DLD1 (cell line): ENCODE data around the gene MEGF9.

Source experiments
- in situ Hi-C: cut with HindIII; loops from 2 replicates; pipeline ENCODE4 v1.10.0; 2017; ENCODE audit warnings: low sequenced_read_pairs

The MEGF9 gene

GRCh38 chr9:120707170-120707569 lies 7.1 kb downstream of the MEGF9 start:
- in situ Hi-C loops, result no loop called here

DNA sequence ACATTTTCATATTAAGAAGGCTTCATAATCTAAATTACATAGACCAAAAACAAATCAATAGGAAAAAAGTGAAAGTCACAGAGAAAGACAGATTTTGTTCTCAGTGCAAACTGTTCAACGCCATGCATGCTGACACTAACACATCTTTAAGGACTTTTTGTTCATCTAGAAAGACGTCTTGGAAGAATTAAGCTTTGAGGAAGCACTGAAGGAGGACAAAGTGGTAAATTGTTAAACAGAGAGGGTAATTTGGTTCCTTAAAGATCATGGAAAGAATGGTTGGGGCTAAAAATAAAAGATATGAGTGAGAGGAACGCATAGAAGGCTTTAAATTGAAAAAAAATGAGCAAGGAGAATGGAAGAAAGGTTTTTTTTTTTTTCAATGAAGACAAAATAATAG lies 9.1 kb downstream of the MEGF9 start:
- in situ Hi-C loops, result no loop called here

- in situ Hi-C loops, result no loop called here
Observed at GRCh38 chr9:120702075-120702474, 12.2 kb downstream of the MEGF9 start.

DNA sequence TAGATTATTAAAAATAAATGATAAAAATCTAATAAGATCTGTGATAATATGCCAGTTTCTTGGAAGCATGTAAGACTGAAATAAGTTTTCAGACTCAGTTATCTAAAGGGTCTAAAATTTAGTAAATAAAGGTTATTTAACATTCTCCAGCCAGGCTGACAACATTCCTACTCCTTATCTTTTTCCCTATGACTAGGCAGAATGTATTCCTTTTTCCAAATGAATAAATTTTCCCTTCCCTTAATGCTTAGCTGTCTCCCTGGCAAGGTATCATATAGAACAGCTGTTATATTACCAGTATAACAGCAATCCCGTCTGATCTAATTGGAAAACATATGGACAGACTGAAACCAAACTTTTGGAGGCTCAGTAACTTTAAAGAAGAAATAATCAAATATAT lies 13.0 kb downstream of the MEGF9 start:
- in situ Hi-C loops, result no loop called here

GRCh38 chr9:120698766-120699165 lies 15.5 kb downstream of the MEGF9 start:
- in situ Hi-C loops, result no loop called here

GRCh38 chr9:120697448-120697847 lies 16.8 kb downstream of the MEGF9 start:
- in situ Hi-C loops, result no loop called here

DNA sequence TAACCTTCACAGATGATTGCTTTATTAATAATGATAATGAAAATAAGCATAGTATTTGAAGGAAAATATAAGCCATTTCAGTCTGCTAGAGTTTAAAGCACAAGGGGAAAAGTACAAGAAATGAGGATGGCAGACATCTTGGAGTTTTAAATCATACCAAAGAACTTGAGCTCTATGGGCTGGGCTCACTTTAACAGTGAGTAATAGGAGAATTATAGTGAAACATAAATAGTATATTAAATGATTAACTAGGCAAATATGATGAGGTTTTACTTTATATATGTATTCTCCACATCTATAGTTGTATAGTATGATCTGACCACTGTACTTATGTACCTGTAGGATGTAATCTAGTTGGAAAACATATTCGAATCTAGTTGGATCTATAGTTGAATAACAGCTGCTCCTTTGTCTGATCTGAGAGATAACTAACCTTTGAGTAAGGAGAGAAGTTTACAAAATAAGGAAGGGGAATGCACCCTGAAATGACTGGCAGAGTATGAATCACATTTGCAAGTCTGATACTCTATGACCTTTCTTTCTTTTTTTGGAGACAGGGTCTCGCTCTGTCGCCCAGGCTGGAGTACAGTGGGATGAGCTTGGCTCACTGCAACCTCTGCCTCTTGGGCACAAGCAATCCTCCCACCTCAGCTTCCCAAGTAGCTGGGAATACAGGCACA lies 17.6 kb downstream of the MEGF9 start:
- in situ Hi-C loops, result no loop called here

- in situ Hi-C loops, result no loop called here
Observed at GRCh38 chr9:120694559-120694958, 19.7 kb downstream of the MEGF9 start.

DNA sequence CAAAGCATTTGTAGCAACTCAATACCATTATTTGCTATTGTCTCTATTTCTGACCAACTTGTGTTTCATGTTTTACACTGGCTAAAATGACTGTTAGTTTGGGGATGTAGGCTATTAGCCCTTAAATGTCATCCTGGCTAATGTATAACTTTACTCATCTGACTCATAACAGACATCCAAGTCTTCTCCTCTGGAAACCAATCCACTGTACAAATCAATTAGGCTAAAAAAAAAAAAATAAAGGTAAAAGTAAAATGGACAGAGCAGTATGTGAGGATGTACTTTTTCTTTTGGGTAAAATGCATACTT lies 20.6 kb downstream of the MEGF9 start:
- in situ Hi-C loops, result no loop called here

DNA sequence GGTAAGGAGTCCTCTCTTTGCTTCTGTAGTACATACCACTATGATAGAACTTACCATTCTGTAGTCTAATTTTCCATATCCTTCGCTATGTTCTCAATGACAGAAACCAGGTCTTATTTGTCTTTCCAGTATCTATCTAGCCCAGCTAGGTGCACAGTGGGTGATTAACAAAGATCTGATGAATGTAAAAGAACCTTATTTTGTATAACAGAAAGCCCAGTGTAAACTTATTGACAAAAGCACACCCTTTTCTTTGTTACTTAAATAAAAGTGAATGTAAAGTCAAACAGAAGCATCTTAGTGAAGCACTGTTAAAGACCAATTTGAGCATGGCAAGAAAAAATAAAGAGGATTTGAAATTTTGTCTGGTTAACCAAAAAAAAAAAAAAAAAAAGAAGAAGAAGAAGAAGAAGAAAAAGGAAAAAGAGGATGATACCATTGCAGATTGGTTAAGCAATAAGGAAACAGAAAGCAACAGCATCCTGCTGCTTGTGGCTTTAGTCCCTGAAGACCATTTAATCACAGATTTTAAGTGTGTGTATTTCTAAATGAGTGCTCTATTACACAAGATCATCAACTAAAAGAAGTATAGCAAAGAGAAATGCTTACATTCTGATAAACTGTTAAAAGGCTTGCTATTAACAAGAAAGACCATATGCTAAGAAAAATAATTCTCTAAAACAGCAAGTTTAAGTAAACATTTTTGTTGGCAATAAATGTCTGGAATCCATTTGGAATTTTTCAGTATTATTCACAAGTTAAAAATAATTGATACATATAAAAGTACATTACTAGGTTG lies 21.2 kb downstream of the MEGF9 start:
- in situ Hi-C loops, result no loop called here

- in situ Hi-C loops, result no loop called here
Observed at GRCh38 chr9:120690372-120690771, 23.9 kb downstream of the MEGF9 start.

DNA sequence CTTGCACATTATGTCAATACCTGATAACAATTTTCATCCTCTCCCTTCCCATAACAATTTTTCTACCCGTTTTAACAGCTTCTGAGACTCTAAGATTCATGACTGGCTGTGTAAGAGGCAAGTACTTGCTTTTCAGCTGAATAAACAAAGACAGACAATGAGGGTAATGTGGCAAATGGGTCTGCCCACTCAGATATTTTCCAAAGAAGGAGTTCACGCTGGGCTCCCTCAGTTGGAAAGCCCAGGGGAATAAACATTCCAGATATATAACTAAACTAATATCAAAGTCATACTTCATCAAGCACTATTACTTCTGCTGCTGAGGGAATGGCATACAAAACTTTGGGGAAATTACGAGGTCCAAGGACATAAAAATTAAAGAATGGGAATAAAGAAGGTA lies 24.4 kb downstream of the MEGF9 start:
- in situ Hi-C loops, result no loop called here

GRCh38 chr9:120688758-120689157 lies 25.5 kb downstream of the MEGF9 start:
- in situ Hi-C loops, result no loop called here

DNA sequence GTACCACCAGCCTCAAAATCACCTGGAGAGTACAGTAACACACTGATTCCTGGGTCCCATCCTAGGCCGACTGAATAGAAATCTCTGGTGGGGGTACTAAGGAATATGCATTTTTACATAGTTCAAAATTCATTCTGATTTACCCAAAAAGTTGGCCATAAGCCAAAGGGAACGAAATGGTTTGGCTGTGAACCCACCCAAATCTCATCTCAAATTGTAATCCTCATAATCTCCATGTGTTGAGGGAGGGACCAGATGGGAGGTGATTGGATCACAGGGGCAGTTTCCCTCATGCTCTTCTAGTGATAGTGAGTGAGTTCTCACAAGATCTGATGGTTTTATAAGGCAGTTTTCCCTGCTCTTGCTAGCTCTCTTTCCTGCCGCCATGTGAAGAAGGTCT lies 31.1 kb downstream of the MEGF9 start:
- in situ Hi-C loops, result no loop called here

DNA sequence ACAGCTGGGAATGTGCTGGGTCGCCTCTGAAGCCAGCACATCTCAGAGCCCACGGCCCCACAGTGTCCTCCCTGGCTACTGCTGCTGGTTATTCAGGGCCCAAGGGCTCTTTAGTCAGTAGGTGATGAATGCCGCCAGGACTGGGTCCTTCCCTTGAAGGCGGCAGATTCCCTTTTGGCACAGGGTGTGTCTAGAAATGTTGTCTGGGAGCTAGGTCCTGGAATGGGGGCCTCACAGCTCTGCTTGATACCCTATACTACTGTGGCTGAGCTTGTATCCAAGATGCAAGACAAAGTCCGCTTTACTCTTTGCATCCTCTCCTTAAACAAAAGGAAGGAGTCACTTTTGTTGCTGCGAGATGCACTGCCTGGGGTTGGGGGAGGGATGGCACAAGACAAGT lies 33.1 kb downstream of the MEGF9 start:
- in situ Hi-C loops, result no loop called here

DNA sequence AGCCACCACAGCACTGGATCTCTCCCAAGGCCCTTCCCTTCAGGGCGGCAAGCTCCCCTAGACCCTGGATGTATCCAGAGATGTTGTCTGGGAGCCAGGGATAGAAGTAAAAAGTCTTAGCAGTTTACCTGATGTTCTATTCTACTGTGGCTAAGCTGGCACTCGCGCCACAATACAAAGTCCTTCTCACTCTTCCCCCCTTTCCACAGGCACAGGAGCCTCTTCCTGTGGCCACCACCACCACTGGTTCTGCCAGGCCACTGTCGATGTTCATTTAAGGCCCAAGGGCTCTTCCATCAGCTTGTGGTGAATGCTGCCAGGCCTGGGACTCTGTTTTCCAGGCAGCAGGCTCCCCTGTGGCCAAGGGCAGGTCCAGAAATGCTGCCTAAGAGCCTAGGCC lies 33.7 kb downstream of the MEGF9 start:
- in situ Hi-C loops, result no loop called here

DNA sequence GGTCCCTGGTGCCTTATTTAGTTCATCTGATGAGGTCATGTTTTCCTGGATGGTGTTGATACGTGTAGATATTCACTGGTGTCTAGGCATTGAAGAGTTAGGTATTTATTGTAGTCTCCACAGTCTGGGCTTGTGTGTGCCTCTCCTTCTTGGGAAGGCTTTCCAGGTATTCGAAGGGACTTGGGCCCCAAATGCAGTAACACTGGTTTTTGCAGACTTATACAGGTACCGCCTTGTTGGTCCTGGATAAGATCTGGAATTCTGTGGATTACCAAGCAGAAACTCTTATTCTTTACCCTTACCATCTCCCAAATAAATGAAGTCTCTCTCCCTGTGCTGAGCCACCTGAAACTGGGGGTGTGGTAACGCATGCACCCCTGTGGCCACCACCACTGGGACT lies 34.1 kb downstream of the MEGF9 start:
- in situ Hi-C loops, result no loop called here

- in situ Hi-C loops, result no loop called here
Observed at GRCh38 chr9:120677965-120678364, 36.3 kb downstream of the MEGF9 start.

- in situ Hi-C loops, result no loop called here
Observed at GRCh38 chr9:120676767-120677402, 37.4 kb downstream of the MEGF9 start.

GRCh38 chr9:120668399-120668798 lies 45.9 kb downstream of the MEGF9 start:
- in situ Hi-C loops, result no loop called here

DNA sequence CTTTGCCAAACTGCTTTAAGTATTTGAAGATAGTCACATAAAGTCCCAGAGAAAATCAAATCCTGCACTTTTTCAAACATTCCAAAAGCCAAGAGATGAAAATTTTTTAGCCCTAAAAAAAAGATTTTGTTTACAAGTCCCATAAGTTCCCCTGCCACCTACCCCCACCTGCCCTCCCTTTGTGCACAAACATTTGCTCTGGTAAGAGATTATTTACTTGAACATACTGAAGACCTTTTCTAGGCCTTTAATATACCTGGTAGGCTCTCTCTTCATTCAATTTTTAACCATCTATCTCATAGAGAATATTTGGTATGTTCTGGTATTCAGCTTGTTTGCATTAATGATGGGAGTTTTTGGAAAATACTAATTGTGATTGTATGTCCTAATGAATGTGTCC lies 50.3 kb downstream of the MEGF9 start:
- in situ Hi-C loops, result no loop called here

- in situ Hi-C loops, result no loop called here
Observed at GRCh38 chr9:120663380-120663779, 50.9 kb downstream of the MEGF9 start.
